ENCODE data around the gene TRIM28.

The TRIM28 gene

DNA sequence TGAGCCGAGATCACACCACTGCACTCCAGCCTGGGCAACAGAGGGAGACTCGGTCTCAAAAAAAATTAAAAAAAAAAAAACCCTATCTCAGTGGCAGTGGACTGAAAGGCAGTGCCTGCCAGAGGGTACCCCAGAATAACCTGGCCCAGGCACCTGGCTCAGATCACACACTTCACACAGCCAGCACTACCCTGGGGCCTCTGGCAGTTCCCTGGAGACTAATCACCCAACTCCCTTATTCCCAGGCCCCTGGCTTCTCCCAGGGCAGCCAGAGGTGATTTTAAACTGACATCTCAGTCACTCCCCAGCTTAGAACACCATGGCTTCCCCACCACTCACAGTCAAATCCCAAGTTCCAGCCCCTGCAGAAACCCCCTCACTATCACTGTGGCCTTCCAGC, 28.6 kb upstream of the TRIM28 start:
- TF ChIP-seq, protein P1, sequence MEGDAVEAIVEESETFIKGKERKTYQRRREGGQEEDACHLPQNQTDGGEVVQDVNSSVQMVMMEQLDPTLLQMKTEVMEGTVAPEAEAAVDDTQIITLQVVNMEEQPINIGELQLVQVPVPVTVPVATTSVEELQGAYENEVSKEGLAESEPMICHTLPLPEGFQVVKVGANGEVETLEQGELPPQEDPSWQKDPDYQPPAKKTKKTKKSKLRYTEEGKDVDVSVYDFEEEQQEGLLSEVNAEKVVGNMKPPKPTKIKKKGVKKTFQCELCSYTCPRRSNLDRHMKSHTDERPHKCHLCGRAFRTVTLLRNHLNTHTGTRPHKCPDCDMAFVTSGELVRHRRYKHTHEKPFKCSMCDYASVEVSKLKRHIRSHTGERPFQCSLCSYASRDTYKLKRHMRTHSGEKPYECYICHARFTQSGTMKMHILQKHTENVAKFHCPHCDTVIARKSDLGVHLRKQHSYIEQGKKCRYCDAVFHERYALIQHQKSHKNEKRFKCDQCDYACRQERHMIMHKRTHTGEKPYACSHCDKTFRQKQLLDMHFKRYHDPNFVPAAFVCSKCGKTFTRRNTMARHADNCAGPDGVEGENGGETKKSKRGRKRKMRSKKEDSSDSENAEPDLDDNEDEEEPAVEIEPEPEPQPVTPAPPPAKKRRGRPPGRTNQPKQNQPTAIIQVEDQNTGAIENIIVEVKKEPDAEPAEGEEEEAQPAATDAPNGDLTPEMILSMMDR (IDR thresholded peaks at IDR 0.05; ENCODE audit: low read depth, low read length, missing control alignments): no peak
- no peak for DNase-seq (ENCODE audit: low read depth)
- H3K4me3 ChIP-seq (ENCODE audit: low read depth, low read length): no peak overlapping the region

DNA sequence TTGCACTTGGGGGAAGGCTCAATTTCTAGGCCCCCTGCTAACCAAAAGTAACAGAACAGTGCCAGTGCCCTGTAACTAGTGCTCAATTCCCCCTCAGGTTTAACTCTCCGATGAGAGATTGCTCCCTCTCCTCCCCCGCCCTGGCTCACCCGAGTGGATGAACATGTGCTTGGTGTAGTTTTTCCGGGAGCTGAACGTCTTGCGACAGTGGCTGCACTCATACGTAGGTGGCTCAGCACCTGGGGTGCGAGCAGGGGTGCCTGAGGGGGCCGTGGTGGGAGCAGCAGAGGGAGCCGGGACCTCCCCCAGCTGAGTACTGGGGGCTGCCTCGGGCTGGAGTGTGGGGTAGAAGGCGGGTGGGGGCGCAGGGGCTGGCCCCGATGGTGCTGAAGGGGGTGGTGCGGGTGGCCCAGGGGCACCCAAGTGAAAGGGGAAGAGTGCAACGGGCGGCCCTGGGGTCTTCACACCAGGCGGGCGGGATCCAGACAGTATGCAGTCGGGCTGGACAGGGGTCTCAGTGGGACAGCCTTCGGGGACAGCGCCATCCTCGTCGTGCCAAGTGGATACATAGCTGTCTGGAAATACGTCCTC, 27.5 kb upstream of the TRIM28 start:
- TF ChIP-seq, protein P1 (IDR thresholded peaks at IDR 0.05; ENCODE audit: low read depth, low read length, missing control alignments): no peak
- DNase-seq (ENCODE audit: low read depth): no peak
- H3K4me3 ChIP-seq (ENCODE audit: low read depth, low read length): no peak overlapping the region

DNA sequence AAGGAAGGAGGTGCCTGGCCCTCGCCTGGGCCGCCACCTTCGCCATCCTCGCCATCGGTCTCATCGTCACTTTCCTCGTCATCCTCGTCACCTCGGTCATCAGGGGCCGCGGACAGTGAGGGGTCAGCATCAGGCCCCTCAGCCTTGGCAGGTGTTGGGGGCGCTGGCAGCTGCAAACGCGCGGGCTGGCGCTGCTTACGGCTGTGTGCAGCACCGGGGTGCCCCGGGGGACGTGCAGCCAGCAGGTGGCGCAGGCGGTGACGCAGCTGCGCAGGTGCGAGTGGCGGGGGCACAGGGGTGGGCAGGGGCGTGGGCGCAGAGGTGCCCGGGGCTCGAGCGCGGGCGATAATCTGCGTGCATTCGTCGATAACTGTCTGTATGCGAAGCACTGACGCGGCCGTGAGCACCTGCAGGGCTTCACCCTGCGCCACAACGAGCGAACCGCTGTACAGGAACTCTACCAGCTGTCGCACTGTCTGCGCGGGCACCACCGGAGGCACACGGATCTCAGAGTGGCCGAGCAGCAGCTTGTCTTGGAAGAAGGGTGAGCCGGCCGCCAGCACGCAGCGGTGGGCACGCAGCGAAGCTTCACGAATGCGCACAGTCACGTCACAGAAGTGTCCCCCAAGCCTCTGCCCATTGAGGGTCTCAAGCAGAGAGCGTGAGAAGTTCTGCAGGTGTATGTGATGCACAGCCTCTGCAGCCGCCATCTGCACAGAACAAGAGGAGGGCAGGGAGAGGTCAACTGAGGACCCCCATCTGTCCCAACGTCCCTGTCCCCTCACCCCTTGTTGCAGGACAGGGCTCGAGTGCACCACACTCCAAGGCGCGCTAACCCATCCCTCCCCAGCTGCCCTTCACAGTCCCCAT, 26.7 kb upstream of the TRIM28 start:
- TF ChIP-seq, protein P1 (IDR thresholded peaks at IDR 0.05; ENCODE audit: low read depth, low read length, missing control alignments): no peak
- no peak overlapping the region for H3K4me3 ChIP-seq (ENCODE audit: low read depth, low read length)
- no peak for DNase-seq (ENCODE audit: low read depth)

DNA sequence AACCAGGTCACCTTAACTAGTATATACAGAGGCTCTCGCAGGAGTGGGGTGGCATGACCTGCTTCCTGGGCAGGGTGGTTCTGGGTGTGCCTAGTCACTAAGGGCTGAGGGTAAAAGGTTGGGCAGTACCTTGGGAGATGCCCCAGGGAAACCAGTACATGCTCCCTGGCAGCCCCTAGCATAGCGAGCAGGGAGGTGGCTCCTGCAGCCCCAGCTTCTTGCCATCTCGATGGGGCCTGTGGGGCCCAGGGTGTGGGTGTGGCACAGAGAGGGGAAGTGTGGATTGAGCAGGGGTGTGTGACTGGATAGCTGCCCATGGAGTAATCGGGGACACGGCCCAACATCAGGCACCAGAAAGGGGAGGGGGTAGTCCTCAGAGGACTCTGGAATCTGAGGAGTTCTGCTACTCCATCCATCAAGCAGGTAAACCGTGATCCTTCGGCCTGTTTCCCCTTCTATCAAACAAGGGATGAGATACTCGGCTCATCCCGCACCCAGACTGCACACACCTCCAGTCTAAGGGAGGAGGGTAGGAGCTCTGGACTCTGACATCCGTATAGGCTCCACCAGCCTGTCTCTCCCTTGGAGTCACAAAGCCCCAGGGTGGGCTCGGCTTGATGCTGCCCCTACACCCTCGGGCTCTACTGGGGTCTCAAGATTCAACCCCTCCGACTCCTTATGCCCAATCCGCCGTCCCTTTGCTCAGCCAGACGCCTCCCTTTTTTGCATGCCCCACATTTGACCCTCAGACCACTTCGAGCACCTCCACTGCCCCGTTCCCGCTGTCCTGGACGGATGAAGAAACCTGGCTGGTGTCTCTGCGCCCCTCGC, 25.4 kb upstream of the TRIM28 start:
- TF ChIP-seq, protein P1 (IDR thresholded peaks at IDR 0.05; ENCODE audit: low read depth, low read length, missing control alignments): no peak
- peak overlapping the region; percentile 70 for H3K4me3 ChIP-seq (ENCODE audit: low read depth, low read length)
- DNase-seq (ENCODE audit: low read depth): no peak

DNA sequence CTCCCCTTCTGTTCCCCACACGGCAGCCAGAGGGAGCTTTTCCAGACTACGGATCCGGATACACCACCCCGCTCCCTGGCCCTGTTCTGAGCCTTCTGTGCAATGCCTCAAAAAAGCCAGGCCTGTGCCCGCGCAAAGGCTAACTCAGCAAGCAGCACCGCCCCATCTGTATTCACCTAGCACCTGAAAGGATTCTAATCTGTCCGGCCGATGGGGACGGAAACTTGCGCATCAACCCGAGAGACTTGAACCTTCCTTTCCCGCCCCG, 24.8 kb upstream of the TRIM28 start:
- TF ChIP-seq, protein P1 (IDR thresholded peaks at IDR 0.05; ENCODE audit: low read depth, low read length, missing control alignments): peak; percentile 55
- no peak for DNase-seq (ENCODE audit: low read depth)
- H3K4me3 ChIP-seq (ENCODE audit: low read depth, low read length): peak overlapping the region; percentile 70

DNA sequence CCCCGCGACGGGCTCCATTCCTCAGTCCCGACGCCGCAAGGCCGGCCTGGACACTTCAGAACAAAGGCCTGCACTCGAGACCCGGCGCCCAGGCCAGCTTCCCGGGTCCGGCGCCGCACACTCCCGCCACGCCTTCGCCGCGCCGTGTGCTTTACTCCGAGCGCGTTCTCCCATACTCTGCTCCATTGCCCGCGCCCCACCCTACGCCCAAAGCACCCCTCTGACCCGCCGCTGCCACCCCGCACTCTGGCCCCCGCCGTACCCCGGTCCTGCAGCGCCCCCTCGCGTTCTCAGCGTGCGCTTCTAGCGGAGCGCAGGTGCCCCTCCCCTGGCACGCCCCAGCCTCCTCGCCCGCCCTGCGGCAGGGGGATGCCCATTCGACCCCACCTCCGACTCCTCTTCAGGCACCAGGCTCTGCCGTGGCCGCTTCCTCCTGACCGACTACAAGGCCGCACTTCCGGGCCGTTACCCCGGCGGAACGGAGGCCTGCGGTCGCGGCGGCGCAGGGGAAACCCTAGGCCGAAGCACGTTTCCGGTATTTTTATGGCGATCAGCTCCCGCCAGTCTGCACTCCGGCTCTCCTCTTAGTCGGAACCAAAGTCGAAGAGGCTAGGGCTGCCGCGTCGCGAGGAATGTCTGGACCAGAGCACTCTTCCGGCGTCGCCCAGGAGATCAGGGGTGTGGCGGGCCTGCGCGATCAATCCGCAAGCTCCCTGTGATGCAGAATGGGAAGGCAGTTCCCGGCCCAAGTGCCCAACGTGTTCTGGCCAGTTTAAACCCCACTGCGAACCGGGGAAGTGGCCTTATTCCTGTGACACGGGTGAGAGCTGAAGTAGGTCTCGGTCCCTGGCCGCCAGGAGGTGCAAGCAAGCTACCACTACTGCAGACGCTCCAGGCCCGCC, 24.3 kb upstream of the TRIM28 start, which contains the start of gene ZBTB45:
Gene ZBTB45 (minus strand): TSS at position 456 of the 902 bp plus-strand sequence. CDS start 2,137 bp downstream, outside the sequence.
- TF ChIP-seq, protein P1 (IDR thresholded peaks at IDR 0.05; ENCODE audit: low read depth, low read length, missing control alignments): peak; percentile 77
- H3K4me3 ChIP-seq (ENCODE audit: low read depth, low read length): peak within 1 kb of the TSS; percentile 70
- peak; percentile 92 for DNase-seq (ENCODE audit: low read depth)
